Posterior vena cava (tissue), 2 donors: ENCODE results near the gene RAE1. TPM values are rescaled to one million over a fixed set of nuclear protein-coding genes. Genes with fewer than 3 reads are reported as not detected.
A peak's percentile ranks its signal among the peaks of the same experiment; 100 is the strongest.

ENCODE experiments used
- DNase-seq: peaks from one replicate; pipeline ENCODE4 v3.0.0-alpha.2; 2020; ENCODE audit warnings: low spot score
- intact Hi-C, 2 donors: fragments of 100-400 bp; cut with DNase I; formaldehyde crosslinking; loops; one replicate each; pipeline versions ENCODE4 v1.14.1 to v1.14.2; 2022 to 2023
- total RNA-seq, 2 donors: library from RNA; stranded (reverse); fragmentation: NEBNext Ultra II Directional; extraction: Animal tissue kit (Norgen Biotek cat#: 25700); gene quantifications; one replicate each; pipeline ENCODE4 v1.2.1, GENCODE V29; 2021
- donor health status: DM: yes; HTN: yes; CAD: no.
- donor health status: DM: yes; HTN: yes; CAD: no.

The RAE1 gene
- total RNA-seq, 2 donors from 2014 or later: 10.6 to 14.3 TPM

DNA sequence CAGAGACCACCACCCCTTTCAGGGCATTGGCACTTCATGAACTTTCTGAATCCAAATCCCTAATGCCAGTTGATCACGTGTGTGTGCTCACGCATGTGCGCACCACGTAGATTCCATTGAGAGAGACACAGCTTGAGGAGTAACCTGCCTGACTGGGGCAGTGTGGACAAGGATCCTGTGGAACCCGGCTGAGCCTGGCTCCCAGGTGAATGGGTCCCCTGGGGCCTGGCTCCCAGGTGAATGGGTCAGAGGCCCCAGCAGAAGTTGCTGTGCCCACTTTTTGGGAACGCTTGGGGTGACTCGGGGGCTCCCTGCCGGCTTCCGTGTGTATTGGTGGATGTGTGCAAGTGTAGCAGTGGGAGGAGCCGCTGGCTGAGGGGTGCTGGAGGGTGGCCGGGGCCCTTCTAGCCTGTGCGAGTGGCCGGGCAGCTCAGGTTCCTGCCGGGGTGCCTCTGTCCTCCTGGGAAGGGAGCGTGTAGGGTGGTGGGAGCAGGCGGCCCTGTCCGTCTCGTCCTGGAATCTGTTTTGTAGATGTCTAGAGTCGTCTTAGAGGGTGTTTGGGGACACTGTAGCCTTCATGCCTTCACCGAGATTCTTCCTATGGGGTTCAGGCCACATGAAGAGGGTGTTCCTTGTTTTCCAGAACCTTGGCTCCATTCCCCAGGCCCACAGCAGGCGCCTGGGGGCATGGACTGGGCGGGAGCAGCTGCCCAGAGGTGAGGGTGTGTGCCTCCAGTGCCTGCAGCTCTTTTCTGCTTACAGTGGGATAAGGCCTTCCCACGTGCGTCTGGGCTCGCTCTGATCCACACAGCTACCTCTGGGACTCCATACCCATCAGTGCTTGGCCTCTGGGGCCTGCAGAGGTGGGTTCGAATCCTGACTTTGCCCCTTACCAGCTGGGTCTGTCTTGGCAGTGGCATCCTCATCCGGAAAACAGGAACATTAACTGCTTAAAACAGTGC, 43.3 kb downstream of the RAE1 start:
- intact Hi-C loops: loop anchor here (5.0 to 10.0 kb wide), 3 partner anchors 48 to 1013 kb away; no protein-coding TSS in a partner anchor
- no peak for DNase-seq

DNA sequence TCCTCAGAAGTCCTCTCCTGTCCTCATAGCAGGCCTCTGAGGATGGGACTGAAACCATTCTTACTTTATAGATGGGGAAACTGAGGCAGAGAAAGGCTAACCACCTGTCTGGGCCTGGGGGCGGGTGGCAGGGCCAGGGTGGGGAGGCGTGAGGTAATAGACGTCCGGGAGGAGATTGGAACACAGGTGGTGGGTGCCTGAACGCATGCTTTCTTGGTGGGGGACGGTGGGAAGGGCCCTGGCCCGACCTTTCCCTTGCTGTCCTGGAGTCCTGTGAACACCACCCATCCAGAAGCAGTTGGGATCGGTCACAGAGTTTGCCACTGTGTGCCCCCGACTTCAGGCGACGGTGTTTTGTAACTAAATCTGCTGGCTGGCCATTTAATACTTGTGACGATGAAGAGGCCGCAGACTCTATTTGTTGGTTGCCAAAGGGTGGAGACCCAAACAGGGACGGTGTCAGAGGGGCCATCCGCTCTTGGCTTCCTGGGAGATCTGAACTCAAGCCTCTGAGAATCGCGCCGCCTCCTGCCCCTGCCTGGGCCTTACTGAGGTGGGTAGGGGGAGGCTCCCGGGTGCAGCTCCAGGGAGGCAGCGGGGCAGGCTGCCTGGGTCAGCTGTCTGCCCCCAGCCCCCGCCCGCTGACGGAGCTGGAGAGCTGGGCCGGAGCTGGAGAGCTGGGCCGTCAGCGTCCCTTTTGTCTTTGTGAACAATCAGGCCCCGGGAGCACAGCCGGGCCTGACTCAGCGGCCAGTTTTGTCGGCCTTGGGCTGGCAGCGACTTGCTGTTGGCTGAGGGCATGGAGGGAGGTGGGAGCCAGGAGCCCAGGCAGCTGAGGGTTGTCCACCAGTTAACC, 44.3 kb downstream of the RAE1 start:
- peak; percentile 93 for DNase-seq
- intact Hi-C loops: loop anchor here in 1 of 2 donors (5.0 to 10.0 kb wide), 2 partner anchors 49 to 1012 kb away; no protein-coding TSS in a partner anchor

GRCh38 chr20:57396212-57396983, 45.3 kb downstream of the RAE1 start:
- intact Hi-C loops: loop anchor here in 1 of 2 donors (5.0 to 10.0 kb wide), 2 partner anchors 48 to 1011 kb away; no protein-coding TSS in a partner anchor
- peak; percentile 53 for DNase-seq

GRCh38 chr20:57396984-57397692, 46.1 kb downstream of the RAE1 start:
- intact Hi-C loops: loop anchor here in 1 of 2 donors (5.0 to 10.0 kb wide), 2 partner anchors 48 to 1010 kb away; no protein-coding TSS in a partner anchor
- peak; percentile 68 for DNase-seq

- DNase-seq: peak; percentile 83
- intact Hi-C loops: loop anchor here in 1 of 2 donors (5.0 to 10.0 kb wide), 2 partner anchors 47 to 1010 kb away; no protein-coding TSS in a partner anchor
Observed at GRCh38 chr20:57397693-57398108, 46.6 kb downstream of the RAE1 start.

DNA sequence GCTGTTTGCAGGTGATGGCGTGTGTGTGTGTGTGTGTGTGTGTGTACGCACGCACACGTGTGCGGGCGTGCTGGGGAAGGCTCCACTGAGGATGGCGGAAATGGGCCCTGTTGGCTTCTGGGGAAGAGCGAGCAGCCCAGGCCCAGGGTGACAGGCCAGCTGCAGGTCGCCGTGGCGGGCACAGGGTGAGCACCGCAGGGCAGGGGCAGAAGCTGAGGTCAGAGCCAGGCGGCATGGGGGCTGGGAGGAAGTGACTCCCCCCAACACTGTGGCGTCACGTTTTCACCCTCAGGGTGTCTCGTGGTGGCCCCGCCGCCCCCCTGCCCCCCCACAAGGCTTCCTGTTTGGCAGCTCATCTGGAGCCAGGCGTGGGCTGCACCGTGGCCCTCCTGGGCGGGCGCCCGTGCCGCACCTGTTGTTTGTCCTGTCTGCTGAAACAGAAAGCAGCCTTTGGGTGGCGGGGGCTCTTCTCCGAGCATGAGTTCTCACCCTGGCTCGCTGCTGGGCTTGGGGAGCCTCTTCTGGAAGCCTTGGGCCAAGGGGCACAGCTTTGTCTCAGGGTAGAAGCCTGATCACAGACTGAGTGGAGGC, 47.3 kb downstream of the RAE1 start:
- peak; percentile 85 for DNase-seq
- intact Hi-C loops: loop anchor here in 1 of 2 donors (5.0 to 10.0 kb wide), 2 partner anchors 46 to 1009 kb away; no protein-coding TSS in a partner anchor

DNA sequence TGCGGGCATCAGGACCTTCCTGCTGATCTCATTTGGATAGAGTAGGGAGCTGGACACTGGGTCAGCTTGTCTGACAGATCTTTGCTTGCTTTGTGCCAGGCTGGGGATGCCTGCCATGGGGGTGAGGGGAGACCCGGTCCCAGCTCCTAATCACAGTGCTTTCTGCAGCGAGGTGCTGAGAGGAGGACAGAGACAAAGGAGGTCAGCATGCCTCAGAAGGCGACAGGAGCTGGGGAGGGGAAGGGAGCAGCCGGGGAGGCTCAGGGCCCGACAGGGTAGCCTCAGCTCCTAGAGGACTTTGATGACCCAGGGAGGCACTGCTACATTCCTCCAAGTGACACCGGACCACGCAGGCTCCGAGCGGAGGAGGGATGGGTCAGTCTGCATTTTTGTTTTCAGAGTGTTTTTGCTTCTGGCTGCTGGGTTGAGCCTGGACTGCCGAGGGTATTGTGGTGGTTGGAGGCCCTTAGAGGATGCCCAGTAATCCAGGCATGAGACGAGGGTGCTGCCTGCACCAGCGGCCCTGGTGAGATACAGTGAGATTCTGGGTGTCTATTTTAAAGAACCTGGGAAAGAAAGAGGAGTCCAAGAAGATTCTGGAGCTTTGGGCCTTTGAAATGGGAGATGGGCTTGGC, 48.0 kb downstream of the RAE1 start:
- peak; percentile 75 for DNase-seq
- intact Hi-C loops: loop anchor here in 1 of 2 donors (5.0 to 10.0 kb wide), 2 partner anchors 46 to 1008 kb away; no protein-coding TSS in a partner anchor

- intact Hi-C loops: loop anchor here (5.0 to 10.0 kb wide), 3 partner anchors 45 to 1008 kb away; no protein-coding TSS in a partner anchor
- peak; percentile 81 for DNase-seq
Observed at GRCh38 chr20:57399587-57400155, 48.6 kb downstream of the RAE1 start.

DNA sequence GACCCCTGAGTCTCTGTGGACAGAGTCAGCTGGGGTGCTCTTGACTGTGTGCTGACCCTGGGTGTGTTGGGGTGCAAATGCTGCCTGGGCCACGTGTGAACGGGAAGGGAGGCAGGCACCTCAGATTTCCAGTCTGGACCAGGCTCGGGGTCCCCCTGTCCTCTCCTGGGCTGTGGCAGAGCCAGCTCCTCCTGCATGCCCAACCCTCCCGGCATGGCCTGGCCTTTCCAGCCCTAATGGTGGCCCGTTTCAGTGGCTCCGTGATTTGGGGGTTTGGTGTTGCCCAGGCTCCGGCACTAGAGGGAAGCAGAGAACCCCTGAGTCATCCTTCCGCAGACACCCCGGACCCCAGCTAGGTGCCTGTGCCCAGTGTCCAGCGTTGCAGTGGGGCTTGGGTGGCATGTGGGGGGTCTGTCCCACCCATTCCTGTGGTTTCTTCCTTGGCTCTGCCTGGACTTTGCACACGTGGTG, 49.2 kb downstream of the RAE1 start:
- peak; percentile 64 for DNase-seq
- intact Hi-C loops: loop anchor here in 1 of 2 donors (10.0 kb wide), 1 partner anchor 75 kb away; no protein-coding TSS in a partner anchor

GRCh38 chr20:57400821-57401564, 49.9 kb downstream of the RAE1 start:
- DNase-seq: peak; percentile 65

DNA sequence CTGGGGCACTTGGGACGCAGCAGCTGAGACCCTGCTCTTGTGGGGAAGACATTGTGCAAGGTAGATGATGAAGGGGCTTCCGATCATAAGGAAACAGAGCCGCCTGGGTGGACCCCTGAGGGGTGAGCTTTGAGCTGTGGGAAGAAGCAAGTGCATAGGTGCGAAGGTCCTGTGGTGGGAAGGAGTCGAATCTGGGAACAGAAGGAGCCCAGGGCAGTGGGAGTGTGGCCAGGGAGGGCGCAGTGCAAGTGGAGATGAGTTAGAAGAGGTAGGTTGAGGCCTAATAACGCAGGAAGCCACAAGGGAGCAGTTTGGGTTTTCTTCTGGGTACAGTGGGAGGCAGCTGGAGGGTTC, 50.5 kb downstream of the RAE1 start:
- DNase-seq: no peak
- intact Hi-C loops: loop anchor here in 1 of 2 donors (10.0 kb wide), 1 partner anchor 73 kb away; no protein-coding TSS in a partner anchor

More at GRCh38 chr20:57400821-57401564, 49.9 kb downstream of the RAE1 start:
- intact Hi-C loops: loop anchor here in 1 of 2 donors (10.0 kb wide), 1 partner anchor 74 kb away; no protein-coding TSS in a partner anchor

DNA sequence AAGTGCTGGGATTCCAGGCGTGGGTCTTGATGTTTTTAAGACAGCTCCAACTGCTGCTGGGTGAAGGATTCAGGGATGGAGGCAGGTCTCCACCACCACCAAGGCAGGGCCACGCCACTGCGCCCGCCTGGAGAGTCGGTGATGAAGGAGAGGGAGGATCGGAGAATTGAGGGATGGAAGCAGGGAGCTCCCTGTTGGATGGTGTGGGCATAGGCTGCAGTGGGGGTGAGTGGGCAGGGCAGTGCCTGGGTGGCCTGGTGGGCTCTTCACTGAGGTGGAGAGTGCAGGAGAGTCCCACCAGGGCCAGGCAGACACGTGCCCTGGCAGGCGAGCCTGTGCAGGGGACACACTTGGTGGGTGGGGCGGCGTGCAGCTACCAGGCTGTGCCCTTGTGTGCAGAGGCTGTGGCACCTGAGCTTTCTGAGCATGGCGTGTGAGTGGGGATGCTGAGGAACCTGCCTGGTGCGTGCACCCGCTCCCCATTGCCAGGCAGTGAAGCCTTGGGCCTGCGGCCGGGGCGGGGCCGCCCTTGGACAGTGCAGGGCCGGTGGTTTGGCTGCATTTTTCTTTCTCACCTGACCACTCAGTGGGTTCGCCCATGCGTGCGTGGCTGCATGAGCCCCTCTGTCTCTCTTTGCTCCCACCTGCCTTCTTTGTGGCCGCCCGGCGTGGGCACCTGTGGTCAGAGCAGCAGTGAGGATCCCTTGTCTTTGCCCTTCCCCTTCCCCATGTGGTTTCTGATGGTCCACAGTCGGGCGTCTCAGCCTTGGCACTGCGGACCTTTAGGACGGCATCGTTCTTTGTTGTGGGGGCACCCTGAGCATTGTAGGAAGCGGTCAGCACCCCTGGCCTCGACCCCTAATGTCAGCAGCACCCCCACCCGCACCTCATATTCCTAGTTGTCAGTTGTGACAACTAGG, 51.4 kb downstream of the RAE1 start:
- DNase-seq: no peak
- intact Hi-C loops: loop anchor here in 1 of 2 donors (10.0 kb wide), 1 partner anchor 72 kb away; no protein-coding TSS in a partner anchor

DNA sequence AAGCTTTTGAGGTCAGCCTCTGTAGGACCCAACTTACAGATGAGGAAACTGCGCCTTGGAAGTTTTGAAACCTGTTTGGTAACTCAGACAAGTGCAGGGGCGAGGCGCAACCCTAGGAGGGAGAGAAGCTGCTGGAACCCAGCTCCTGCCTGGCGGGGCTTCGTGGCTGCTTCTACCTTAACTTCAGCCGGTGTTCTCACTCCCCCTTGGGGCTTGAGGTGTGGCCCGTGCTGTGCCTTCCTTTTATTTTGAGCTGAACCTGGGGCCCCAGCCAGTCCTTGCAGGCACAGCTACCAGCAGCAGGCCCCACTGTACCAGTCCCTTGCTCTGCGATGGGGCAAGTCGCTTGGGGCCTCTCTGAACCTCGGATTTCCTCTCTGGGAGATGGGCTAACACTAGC, 52.2 kb downstream of the RAE1 start:
- DNase-seq: no peak
- intact Hi-C loops: loop anchor here in 1 of 2 donors (10.0 kb wide), 1 partner anchor 72 kb away; no protein-coding TSS in a partner anchor

GRCh38 chr20:57404006-57404405, 53.0 kb downstream of the RAE1 start:
- intact Hi-C loops: loop anchor here in 1 of 2 donors (10.0 kb wide), 1 partner anchor 71 kb away; no protein-coding TSS in a partner anchor
- no peak for DNase-seq
